ENCODE results near the gene OR5D18.

DNA sequence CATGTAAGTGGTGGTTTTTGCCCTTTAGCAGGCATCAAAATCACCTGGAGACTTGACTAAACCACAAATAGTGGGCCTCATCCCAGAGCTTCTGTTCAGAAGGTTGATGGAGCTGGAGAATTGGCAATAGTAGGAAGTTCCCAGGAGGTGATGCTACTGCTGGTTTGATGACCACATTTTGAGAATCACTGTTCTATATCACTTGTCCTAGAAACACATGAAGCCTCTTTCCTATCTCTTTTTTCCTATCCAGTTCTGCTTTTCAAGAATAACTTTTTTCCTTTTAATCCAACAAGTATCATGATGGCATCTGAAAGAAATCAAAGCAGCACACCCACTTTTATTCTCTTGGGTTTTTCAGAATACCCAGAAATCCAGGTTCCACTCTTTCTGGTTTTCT is 46.3 kb upstream of the OR5D18 start, which contains the start of gene OR5D13:
- TF ChIP-seq ZNF776 (CRISPR knock-in tag; IDR thresholded peaks at IDR 0.05) (no peak), ZNF136 (CRISPR knock-in tag; IDR thresholded peaks at IDR 0.05; ENCODE audit: low read depth) (no peak), POLR2A (IDR thresholded peaks at IDR 0.05; ENCODE audit: insufficient read depth in 1 of 2, low read depth in 2 of 2, low read length in 2 of 2) (no peak), MTA1 (CRISPR knock-in tag; IDR thresholded peaks at IDR 0.05; ENCODE audit: borderline replicate concordance) (no peak), ZNF460 (CRISPR knock-in tag; IDR thresholded peaks at IDR 0.05; ENCODE audit: borderline replicate concordance) (no peak), EZH2 (conservative IDR thresholded peaks at IDR 0.05; ENCODE audit: low read depth, low read length) (no peak), ZNF629 (CRISPR knock-in tag; conservative IDR thresholded peaks at IDR 0.05) (no peak), TAF1 (CRISPR knock-in tag; IDR thresholded peaks at IDR 0.05) (no peak), ZNF431 (CRISPR knock-in tag; IDR thresholded peaks at IDR 0.05; ENCODE audit: borderline replicate concordance, low read depth) (no peak)
- TF ChIP-seq, protein P1, sequence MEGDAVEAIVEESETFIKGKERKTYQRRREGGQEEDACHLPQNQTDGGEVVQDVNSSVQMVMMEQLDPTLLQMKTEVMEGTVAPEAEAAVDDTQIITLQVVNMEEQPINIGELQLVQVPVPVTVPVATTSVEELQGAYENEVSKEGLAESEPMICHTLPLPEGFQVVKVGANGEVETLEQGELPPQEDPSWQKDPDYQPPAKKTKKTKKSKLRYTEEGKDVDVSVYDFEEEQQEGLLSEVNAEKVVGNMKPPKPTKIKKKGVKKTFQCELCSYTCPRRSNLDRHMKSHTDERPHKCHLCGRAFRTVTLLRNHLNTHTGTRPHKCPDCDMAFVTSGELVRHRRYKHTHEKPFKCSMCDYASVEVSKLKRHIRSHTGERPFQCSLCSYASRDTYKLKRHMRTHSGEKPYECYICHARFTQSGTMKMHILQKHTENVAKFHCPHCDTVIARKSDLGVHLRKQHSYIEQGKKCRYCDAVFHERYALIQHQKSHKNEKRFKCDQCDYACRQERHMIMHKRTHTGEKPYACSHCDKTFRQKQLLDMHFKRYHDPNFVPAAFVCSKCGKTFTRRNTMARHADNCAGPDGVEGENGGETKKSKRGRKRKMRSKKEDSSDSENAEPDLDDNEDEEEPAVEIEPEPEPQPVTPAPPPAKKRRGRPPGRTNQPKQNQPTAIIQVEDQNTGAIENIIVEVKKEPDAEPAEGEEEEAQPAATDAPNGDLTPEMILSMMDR (CRISPR knock-in tag; IDR thresholded peaks at IDR 0.05): no peak
- TF ChIP-seq, protein P2, sequence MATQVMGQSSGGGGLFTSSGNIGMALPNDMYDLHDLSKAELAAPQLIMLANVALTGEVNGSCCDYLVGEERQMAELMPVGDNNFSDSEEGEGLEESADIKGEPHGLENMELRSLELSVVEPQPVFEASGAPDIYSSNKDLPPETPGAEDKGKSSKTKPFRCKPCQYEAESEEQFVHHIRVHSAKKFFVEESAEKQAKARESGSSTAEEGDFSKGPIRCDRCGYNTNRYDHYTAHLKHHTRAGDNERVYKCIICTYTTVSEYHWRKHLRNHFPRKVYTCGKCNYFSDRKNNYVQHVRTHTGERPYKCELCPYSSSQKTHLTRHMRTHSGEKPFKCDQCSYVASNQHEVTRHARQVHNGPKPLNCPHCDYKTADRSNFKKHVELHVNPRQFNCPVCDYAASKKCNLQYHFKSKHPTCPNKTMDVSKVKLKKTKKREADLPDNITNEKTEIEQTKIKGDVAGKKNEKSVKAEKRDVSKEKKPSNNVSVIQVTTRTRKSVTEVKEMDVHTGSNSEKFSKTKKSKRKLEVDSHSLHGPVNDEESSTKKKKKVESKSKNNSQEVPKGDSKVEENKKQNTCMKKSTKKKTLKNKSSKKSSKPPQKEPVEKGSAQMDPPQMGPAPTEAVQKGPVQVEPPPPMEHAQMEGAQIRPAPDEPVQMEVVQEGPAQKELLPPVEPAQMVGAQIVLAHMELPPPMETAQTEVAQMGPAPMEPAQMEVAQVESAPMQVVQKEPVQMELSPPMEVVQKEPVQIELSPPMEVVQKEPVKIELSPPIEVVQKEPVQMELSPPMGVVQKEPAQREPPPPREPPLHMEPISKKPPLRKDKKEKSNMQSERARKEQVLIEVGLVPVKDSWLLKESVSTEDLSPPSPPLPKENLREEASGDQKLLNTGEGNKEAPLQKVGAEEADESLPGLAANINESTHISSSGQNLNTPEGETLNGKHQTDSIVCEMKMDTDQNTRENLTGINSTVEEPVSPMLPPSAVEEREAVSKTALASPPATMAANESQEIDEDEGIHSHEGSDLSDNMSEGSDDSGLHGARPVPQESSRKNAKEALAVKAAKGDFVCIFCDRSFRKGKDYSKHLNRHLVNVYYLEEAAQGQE (IDR thresholded peaks at IDR 0.05; ENCODE audit: borderline replicate concordance in 1 of 2, low read depth in 1 of 2, low read length in 2 of 2): no peak
